GM10266 (cell line): ENCODE results near the gene OTX1.

Experiments
- DNase-seq: peaks from one replicate; pipeline ENCODE4 v3.0.0; 2012; ENCODE audit errors: extremely low spot score
- TF ChIP-seq, protein P1 (sequence below): IDR thresholded peaks from 2 replicates; pipeline ENCODE4 v1.5.1; 2012; ENCODE audit warnings: mild to moderate bottlenecking, low read depth; ENCODE audit not compliant: control insufficient read depth, insufficient read depth; ENCODE audit errors: missing control alignments

OTX1 gene

DNA sequence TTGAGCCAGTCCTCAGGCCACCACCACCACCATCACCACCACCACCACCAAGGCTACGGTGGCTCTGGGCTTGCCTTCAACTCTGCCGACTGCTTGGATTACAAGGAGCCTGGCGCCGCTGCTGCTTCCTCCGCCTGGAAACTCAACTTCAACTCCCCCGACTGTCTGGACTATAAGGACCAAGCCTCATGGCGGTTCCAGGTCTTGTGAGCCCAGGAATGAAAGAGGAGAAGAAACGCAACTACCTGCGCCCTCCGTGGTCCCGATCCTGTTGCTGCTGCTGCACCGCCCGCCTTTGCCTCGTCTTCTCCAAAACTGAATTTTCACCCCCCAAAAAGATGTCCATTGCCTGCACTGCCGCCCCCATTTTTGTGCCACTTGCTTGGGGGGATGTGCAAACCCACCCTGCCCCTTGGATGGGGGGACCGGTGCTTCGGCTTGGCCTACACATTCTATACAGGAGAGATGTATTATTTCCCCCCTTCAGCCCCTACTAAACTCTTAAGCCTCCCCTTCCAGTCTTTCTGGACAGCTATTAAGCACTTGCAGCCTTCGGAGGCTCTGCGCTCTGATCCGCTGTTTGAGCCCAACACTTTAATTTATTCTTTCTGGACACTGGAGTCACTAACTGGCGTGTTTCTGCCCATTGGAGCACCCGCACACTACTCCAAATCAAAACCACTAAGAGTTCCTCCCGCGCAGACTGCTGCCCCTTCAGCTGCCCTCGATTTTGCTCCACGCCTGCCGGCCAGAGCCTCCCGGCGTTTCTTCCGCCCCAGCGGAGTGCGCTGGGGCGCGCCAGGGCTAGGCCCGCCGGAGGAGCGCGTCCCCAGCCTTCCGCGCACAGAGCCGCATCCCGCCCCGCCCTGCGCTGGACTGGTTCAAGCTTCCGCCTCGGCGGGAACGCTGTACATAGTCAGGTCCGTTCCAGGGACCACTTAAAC lies 5.7 kb downstream of the OTX1 start:
- TF ChIP-seq, protein P1, sequence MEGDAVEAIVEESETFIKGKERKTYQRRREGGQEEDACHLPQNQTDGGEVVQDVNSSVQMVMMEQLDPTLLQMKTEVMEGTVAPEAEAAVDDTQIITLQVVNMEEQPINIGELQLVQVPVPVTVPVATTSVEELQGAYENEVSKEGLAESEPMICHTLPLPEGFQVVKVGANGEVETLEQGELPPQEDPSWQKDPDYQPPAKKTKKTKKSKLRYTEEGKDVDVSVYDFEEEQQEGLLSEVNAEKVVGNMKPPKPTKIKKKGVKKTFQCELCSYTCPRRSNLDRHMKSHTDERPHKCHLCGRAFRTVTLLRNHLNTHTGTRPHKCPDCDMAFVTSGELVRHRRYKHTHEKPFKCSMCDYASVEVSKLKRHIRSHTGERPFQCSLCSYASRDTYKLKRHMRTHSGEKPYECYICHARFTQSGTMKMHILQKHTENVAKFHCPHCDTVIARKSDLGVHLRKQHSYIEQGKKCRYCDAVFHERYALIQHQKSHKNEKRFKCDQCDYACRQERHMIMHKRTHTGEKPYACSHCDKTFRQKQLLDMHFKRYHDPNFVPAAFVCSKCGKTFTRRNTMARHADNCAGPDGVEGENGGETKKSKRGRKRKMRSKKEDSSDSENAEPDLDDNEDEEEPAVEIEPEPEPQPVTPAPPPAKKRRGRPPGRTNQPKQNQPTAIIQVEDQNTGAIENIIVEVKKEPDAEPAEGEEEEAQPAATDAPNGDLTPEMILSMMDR, result no peak
- peak; percentile 72 for DNase-seq

DNA sequence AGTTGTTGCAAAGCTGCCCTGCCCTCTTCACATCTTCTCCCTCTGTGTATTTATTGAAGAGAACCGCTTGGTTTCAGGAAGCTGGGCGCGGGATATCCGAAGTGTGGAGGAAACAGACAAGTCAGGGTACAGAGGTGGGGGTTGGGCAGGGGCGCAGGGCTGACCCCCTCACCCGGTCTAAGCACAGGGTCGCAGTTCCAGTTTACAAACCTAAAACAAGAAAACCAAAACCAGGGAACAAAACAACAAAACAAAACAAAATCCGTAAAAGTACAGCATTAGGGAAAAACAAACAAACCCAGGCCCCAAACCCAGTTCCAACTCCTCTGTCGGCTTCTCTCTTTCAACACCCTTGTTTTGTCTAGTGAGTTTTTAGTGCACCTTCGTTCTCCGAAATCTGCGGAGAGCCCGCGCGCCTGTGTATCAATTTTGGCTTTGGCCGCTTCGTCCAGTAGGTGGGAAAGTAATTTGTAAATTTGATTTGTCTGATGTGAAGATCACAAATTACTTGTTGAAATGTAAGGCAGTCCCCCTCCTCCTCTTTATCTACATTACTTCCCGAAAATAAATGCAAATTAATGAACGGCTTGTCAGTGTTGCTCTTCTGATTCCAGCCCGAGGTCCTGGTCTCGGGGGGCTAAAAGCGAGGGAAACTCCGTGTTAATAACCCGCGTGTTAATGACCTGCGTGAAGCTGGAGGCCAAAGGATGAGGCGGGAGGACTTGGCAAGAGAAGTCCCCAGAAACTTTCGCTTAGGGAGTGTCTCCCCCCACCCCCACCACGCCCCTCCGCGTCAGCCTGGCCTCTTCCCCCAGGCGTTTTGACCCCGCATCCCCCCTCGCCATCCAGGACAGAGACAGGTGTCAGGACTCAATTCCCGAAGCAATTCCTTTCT lies 6.9 kb downstream of the OTX1 start:
- no peak for DNase-seq
- TF ChIP-seq, protein P1, result no peak

DNA sequence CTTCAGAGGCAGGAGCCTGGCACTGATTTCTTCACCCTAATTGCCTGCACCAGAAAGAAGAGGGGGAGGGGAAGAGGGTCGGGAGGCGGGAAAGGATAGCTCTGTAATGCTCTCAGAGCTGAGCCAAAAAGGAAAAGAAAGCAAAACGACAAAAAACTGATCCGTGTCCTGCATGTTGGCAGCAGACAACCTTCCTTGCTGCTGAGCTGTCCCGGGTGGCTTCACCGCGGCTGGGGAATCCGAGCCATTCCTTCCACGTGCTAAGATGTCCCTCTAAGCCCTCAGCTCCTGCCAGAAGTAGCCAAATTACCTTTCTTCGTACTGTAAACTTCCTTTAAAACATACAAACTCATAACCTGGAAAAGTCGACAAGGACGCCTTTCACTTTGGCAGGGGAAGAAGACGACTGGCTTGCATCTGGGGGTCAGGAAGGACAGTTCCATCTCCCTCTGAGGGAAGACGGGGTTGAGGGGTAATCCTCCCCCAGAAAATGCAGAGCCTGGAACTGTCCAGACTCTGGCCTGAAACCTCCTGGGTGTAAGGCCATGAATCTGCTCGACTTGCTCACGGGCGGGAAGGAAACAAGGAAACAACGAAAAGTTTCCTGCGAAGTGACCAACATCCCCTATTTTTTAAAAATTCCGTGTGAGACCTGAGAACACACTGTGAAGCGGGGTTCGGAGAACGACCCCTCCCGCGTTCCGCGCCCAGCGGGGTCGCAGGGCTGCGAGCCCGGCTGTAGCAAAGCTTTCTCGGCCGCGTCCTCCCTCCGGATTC lies 7.7 kb downstream of the OTX1 start:
- DNase-seq, result peak; percentile 42
- TF ChIP-seq, protein P1, result no peak

DNA sequence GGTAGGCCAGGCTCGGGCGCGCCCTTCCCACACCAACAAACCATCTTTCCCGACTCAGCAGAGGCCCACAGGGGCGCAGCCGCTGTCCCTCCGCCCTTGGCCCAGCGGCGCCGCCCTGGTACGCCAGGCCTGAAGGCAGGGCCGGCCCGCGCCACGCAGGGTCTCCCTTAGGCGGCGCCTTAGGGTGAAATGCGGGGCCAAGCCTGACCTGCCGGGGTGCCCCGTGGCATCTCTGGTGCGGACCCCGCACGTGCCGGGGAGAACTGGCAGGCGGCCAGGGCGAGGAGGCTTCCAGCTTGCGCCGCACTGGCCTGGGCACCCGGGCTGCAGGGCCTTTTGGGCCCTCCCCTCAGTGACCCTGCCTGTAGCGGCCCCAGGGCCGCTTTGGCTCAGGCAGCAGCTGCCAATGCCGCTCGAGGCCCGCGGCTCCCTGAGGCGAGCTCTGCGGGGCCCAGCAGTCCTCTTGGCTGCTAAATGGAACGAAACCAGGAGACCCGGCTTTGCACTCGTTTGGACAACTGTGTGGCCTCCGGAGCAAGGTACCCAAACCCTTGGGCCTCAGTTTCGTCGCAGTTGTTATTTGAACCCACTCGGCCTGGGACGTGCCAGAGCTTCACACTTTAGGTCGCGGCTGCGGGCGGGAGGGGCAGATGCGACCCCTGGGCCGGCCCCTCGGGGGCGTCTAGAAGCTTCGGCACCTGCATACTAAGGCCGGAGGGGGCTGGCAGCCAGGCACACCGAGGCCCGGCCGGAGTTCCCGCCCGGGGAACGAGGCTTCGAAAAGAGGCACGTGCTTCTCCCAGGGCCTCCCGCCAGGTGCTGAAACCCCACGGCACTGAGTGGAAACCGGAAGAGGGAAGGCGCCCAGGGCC lies 8.5 kb downstream of the OTX1 start:
- TF ChIP-seq, protein P1, result no peak
- peak; percentile 31 for DNase-seq

DNA sequence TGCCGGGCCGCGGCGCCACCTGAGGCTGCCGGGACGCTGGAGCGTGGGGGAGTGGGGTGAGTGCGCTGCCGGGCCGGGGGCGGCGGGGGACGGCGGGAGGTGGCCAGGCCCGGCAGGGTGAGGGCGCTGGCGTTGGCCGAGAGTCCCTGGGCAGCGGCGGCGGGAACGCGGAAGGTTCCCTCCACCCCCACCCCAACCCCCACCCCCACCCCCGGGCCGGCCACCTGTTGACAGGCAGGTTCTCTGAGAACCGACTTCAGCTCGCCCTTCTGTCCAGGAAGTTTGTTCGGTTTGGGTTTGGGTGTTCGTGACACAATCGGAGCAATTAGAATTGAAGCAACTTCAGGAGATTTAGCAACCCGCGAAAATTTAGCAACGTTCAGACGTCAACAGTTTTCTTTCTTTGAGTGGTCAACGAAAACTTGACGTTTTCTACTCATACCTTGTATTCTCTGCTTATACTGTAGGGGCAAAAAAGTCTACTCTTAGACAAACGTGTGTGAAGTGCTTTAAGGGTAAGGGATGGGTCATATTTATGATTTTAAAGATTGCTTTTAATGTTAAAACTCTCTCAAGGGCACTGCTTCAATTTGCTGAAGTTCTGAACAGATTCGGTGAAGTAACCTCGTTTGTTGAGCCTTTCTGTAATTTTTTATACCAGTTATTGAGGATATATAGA lies 9.3 kb downstream of the OTX1 start:
- TF ChIP-seq, protein P1, result no peak
- DNase-seq, result no peak
